Stimulated activated effector memory CD8-positive, alpha-beta T cell treated with anti-CD3 and anti-CD28 coated beads, Interleukin-12 subunit alpha, Interleukin-12 subunit beta, amount 100 ng/mL, for 72 hours (primary cell): ENCODE results near the gene CCDC172.

Experiments used
- ATAC-seq: fragments of 150-1000 bp; cut with Tn5 transposase; 2 replicates; pipeline ENCODE4 v1.10.0; 2021
- DNase-seq, 2 donors: peaks; one replicate each; pipeline ENCODE4 v3.0.0; 2021 to 2022; ENCODE audit warnings: low spot score in 2 of 2
- H3K27ac Mint-ChIP-seq: one replicate; pipeline ENCODE4 v1.8.0; 2022; ENCODE audit warnings: mild to moderate bottlenecking, mixed read lengths
- H3K36me3 Mint-ChIP-seq: one replicate; pipeline ENCODE4 v1.8.0; 2022; ENCODE audit warnings: mild to moderate bottlenecking, mixed read lengths
- H3K4me1 Mint-ChIP-seq: one replicate; pipeline ENCODE4 v1.8.0; 2022; ENCODE audit warnings: mixed read lengths
- H3K4me3 Mint-ChIP-seq: one replicate; pipeline ENCODE4 v1.8.0; 2022; ENCODE audit warnings: mild to moderate bottlenecking, mixed read lengths
- H3K9me3 Mint-ChIP-seq: one replicate; pipeline ENCODE4 v1.8.0; 2022; ENCODE audit warnings: mixed read lengths

Gene CCDC172

GRCh38 chr10:116324227-116324950, at the start of gene CCDC172:
Gene CCDC172 (plus strand): TSS chr10:116324448. CDS start chr10:116325012, 564 bp downstream.
- no peaks in the 10 kb centered on the region for H3K36me3 Mint-ChIP-seq
- peaks cover 5% of the 10 kb centered on the region for H3K9me3 Mint-ChIP-seq
- H3K4me3 Mint-ChIP-seq, result no peak within 1 kb of the TSS
- DNase-seq (no peak), ATAC-seq (no peak)
- no peaks in the 10 kb centered on the region for H3K4me1 Mint-ChIP-seq
- no peak within 1 kb of the TSS for H3K27ac Mint-ChIP-seq

- Mint-ChIP-seq H3K36me3 (no peaks in the 10 kb centered on the region), H3K4me1 (peaks cover 6% of the 10 kb centered on the region), H3K27ac (no peak overlapping the region), H3K9me3 (peaks cover 9% of the 10 kb centered on the region), H3K4me3 (no peak overlapping the region)
- ATAC-seq (no peak), DNase-seq (no peak)
Observed at GRCh38 chr10:116276981-116277380, 47.3 kb upstream of the CCDC172 start.

- Mint-ChIP-seq H3K36me3 (no peaks in the 10 kb centered on the region), H3K4me1 (peaks cover under 1% of the 10 kb centered on the region), H3K4me3 (no peak overlapping the region), H3K27ac (no peak overlapping the region), H3K9me3 (peaks cover 6% of the 10 kb centered on the region)
- ATAC-seq (no peak), DNase-seq (no peak)
Observed at GRCh38 chr10:116278846-116279245, 45.4 kb upstream of the CCDC172 start.

GRCh38 chr10:116281775-116282174, 42.5 kb upstream of the CCDC172 start:
- Mint-ChIP-seq H3K4me3 (no peak overlapping the region), H3K9me3 (peaks cover 6% of the 10 kb centered on the region), H3K36me3 (no peaks in the 10 kb centered on the region), H3K27ac (no peak overlapping the region), H3K4me1 (no peaks in the 10 kb centered on the region)
- DNase-seq (no peak), ATAC-seq (no peak)

- H3K9me3 Mint-ChIP-seq, result peaks cover 5% of the 10 kb centered on the region
- H3K4me1 Mint-ChIP-seq, result no peaks in the 10 kb centered on the region
- H3K27ac Mint-ChIP-seq, result no peak overlapping the region
- H3K4me3 Mint-ChIP-seq, result no peak overlapping the region
- DNase-seq (no peak), ATAC-seq (no peak)
- H3K36me3 Mint-ChIP-seq, result no peaks in the 10 kb centered on the region
Observed at GRCh38 chr10:116286626-116287200, 37.5 kb upstream of the CCDC172 start.

- no peaks in the 10 kb centered on the region for H3K36me3 Mint-ChIP-seq
- no peak overlapping the region for H3K4me3 Mint-ChIP-seq
- peaks cover 5% of the 10 kb centered on the region for H3K9me3 Mint-ChIP-seq
- DNase-seq, result no peak
- no peak overlapping the region for H3K27ac Mint-ChIP-seq
- no peak for ATAC-seq
- no peaks in the 10 kb centered on the region for H3K4me1 Mint-ChIP-seq
Observed at GRCh38 chr10:116287906-116288501, 36.2 kb upstream of the CCDC172 start.

- ATAC-seq (no peak), DNase-seq (no peak)
- Mint-ChIP-seq H3K36me3 (no peaks in the 10 kb centered on the region), H3K4me1 (no peaks in the 10 kb centered on the region), H3K9me3 (peaks cover 8% of the 10 kb centered on the region), H3K4me3 (no peak overlapping the region), H3K27ac (no peak overlapping the region)
Observed at GRCh38 chr10:116289652-116290051, 34.6 kb upstream of the CCDC172 start.

- H3K9me3 Mint-ChIP-seq, result peaks cover 13% of the 10 kb centered on the region
- H3K4me3 Mint-ChIP-seq, result no peak overlapping the region
- DNase-seq, result no peak
- ATAC-seq, result no peak
- no peaks in the 10 kb centered on the region for H3K36me3 Mint-ChIP-seq
- no peaks in the 10 kb centered on the region for H3K4me1 Mint-ChIP-seq
- no peak overlapping the region for H3K27ac Mint-ChIP-seq
Observed at GRCh38 chr10:116292493-116292892, 31.8 kb upstream of the CCDC172 start.

GRCh38 chr10:116296291-116296721, 27.9 kb upstream of the CCDC172 start:
- DNase-seq, result no peak
- Mint-ChIP-seq H3K27ac (no peak overlapping the region), H3K9me3 (peaks cover 8% of the 10 kb centered on the region), H3K4me1 (no peaks in the 10 kb centered on the region), H3K36me3 (no peaks in the 10 kb centered on the region), H3K4me3 (no peak overlapping the region)
- no peak for ATAC-seq

- H3K4me3 Mint-ChIP-seq, result no peak overlapping the region
- no peaks in the 10 kb centered on the region for H3K4me1 Mint-ChIP-seq
- H3K27ac Mint-ChIP-seq, result no peak overlapping the region
- H3K36me3 Mint-ChIP-seq, result no peaks in the 10 kb centered on the region
- peaks cover 5% of the 10 kb centered on the region for H3K9me3 Mint-ChIP-seq
- ATAC-seq (no peak), DNase-seq (no peak)
Observed at GRCh38 chr10:116298586-116298985, 25.7 kb upstream of the CCDC172 start.

- Mint-ChIP-seq H3K36me3 (no peaks in the 10 kb centered on the region), H3K4me3 (no peak overlapping the region), H3K4me1 (no peaks in the 10 kb centered on the region), H3K9me3 (peaks cover 8% of the 10 kb centered on the region), H3K27ac (no peak overlapping the region)
- DNase-seq (no peak), ATAC-seq (no peak)
Observed at GRCh38 chr10:116300542-116300941, 23.7 kb upstream of the CCDC172 start.

- no peak for DNase-seq
- Mint-ChIP-seq H3K36me3 (no peaks in the 10 kb centered on the region), H3K4me3 (no peak overlapping the region), H3K4me1 (no peaks in the 10 kb centered on the region), H3K9me3 (peaks cover 3% of the 10 kb centered on the region), H3K27ac (no peak overlapping the region)
- no peak for ATAC-seq
Observed at GRCh38 chr10:116304923-116305322, 19.3 kb upstream of the CCDC172 start.

GRCh38 chr10:116306847-116307246, 17.4 kb upstream of the CCDC172 start:
- ATAC-seq (no peak), DNase-seq (no peak)
- peaks cover 5% of the 10 kb centered on the region for H3K9me3 Mint-ChIP-seq
- H3K4me3 Mint-ChIP-seq, result no peak overlapping the region
- H3K4me1 Mint-ChIP-seq, result no peaks in the 10 kb centered on the region
- no peak overlapping the region for H3K27ac Mint-ChIP-seq
- H3K36me3 Mint-ChIP-seq, result no peaks in the 10 kb centered on the region

GRCh38 chr10:116307455-116307854, 16.8 kb upstream of the CCDC172 start:
- H3K9me3 Mint-ChIP-seq, result peaks cover 5% of the 10 kb centered on the region
- ATAC-seq, result no peak
- H3K4me3 Mint-ChIP-seq, result no peak overlapping the region
- DNase-seq, result no peak
- H3K36me3 Mint-ChIP-seq, result no peaks in the 10 kb centered on the region
- H3K4me1 Mint-ChIP-seq, result no peaks in the 10 kb centered on the region
- no peak overlapping the region for H3K27ac Mint-ChIP-seq

- ATAC-seq (no peak), DNase-seq (no peak)
- Mint-ChIP-seq H3K36me3 (no peaks in the 10 kb centered on the region), H3K9me3 (peaks cover 8% of the 10 kb centered on the region), H3K4me3 (no peak overlapping the region), H3K27ac (no peak overlapping the region), H3K4me1 (no peaks in the 10 kb centered on the region)
Observed at GRCh38 chr10:116311016-116311415, 13.2 kb upstream of the CCDC172 start.
